ENCODE measurements around the gene NLK. TPM values are rescaled to one million over a fixed set of nuclear protein-coding genes. Genes with fewer than 3 reads are reported as not detected.

Gene NLK
- total and polyA plus RNA-seq, 2 of the 4 experiments (the other 2 are of a cell fraction), result 15.3 to 23.3 TPM

- Histone ChIP-seq H3K27me3 (ENCODE audit: control insufficient read depth, insufficient read depth, low read length) (no peaks in the 10 kb centered on the region), H4K91ac (ENCODE audit: insufficient read depth, low read depth, low read length) (no peak overlapping the region), H3K18ac (ENCODE audit: low read depth, low read length) (no peak overlapping the region), H2AFZ (replicated peaks; ENCODE audit: low read length, poor library complexity) (no peak overlapping the region), H2AK9ac (replicated peaks; ENCODE audit: low read depth, low read length, poor library complexity) (no peak overlapping the region), H3K9ac (ENCODE audit: low read depth, low read length) (no peak overlapping the region), H3K4ac (ENCODE audit: low read depth, low read length) (no peak overlapping the region), H3K4me3 (ENCODE audit: insufficient read depth, low read depth, low read length) (no peak overlapping the region), H2BK20ac (ENCODE audit: low read depth, low read length) (no peak overlapping the region), H4K5ac (ENCODE audit: low read depth, low read length) (no peak overlapping the region), H3K4me1 (ENCODE audit: control insufficient read depth, insufficient read depth, low read length) (0 out of 2 replicates have a peak, but pooled peaks cover 1% of the 10 kb centered on the region), H2BK5ac (ENCODE audit: low read depth, low read length, poor library complexity, severe bottlenecking) (no peak overlapping the region), H2BK120ac (ENCODE audit: low read depth, low read length) (no peak overlapping the region), H3K4me2 (ENCODE audit: low read depth, low read length) (no peak overlapping the region), H3K56ac (ENCODE audit: extremely low read depth, insufficient read depth, low read length) (no peak overlapping the region), H3K9me3 (ENCODE audit: control insufficient read depth, insufficient read depth, low read length) (no peaks in the 10 kb centered on the region), H2BK15ac (ENCODE audit: low read depth, low read length) (no peak overlapping the region), H3K36me3 (ENCODE audit: control insufficient read depth, insufficient read depth, low read length) (no peaks in the 10 kb centered on the region), H3K9me1 (ENCODE audit: insufficient read depth, low read length) (no peaks in the 10 kb centered on the region; the same call in 1 of the 2 replicates), H4K20me1 (ENCODE audit: insufficient read depth, low read length) (peaks cover 52% of the 10 kb centered on the region), H4K8ac (ENCODE audit: low read depth in 2 of 2, low read length in 2 of 2) (no peak overlapping the region), H3K23ac (ENCODE audit: low read depth, low read length) (no peak overlapping the region), H3K27ac (ENCODE audit: insufficient read depth, low read length) (no peak overlapping the region), H2AK5ac (ENCODE audit: low read depth, low read length) (no peak overlapping the region), H3K79me1 (ENCODE audit: low read depth in 1 of 2, low read length in 2 of 2) (peaks cover 12 to 66% of the 10 kb centered on the region in 2 experiments), H3K14ac (replicated peaks; ENCODE audit: low read depth, low read length) (no peak overlapping the region)
- ChIA-PET POLR2A (ENCODE audit: unreplicated experiment) (no interaction called here), CTCF (no interaction called here)
- in situ Hi-C loops (cut with MboI; ENCODE audit: low sequenced_read_pairs) (no loop called here), intact Hi-C loops (cut with micrococcal nuclease) (no loop called here), dilution Hi-C loops (cut with HindIII; ENCODE audit: low sequenced_read_pairs, unreplicated experiment) (no loop called here)
- no TSS peak for BruUV-seq (replicated peaks)
- DNase-seq (no peak), ATAC-seq (ENCODE audit: low read depth) (no peak)
- TF ChIP-seq MAFK (IDR thresholded peaks at IDR 0.05; ENCODE audit: low read depth, low read length) (0 out of 2 replicates have a peak, but pooled peaks have one; percentile 13), CTCF (conservative IDR thresholded peaks at IDR 0.05; ENCODE audit: low read depth, low read length) (no peak)
- no CpG with 5 or more reads among the region's 4 CpGs for WGBS, 2 experiments (ENCODE audit: extremely low coverage in 2 of 2, insufficient read length in 1 of 2)
These were observed 48.1 kb downstream of the NLK start for GRCh38 chr17:28090551-28090950.

Data from IMR-90 (cell line).